Kidney (tissue), 14 donors: Measurements from ENCODE around the gene TTC28. TPM values are rescaled to one million over a fixed set of nuclear protein-coding genes. Genes with fewer than 3 reads are reported as not detected.

Source experiments
- DNase-seq, 5 donors: peaks; one replicate each; pipeline ENCODE4 v3.0.0-alpha.2; 2013 to 2020
- FAIRE-seq: peaks from 2 replicates; lab custom pipeline; 2012; peaks lifted over from hg19 to GRCh38; lab: Jason Lieb, UNC
- H3K27ac ChIP-seq, 2 donors: one replicate each; pipeline ENCODE4 v1.7.0; 2013; ENCODE audit warnings: low read depth in 2 of 2, low read length in 2 of 2, inconsistent platforms in 1 of 2
- H3K27me3 ChIP-seq: one replicate; pipeline ENCODE4 v1.7.1; 2013; ENCODE audit warnings: low read length, inconsistent platforms; ENCODE audit not compliant: control insufficient read depth, insufficient read depth
- H3K36me3 ChIP-seq, 3 donors: one replicate each; pipeline versions ENCODE4 v1.7.0 to v1.7.1; 2013; ENCODE audit warnings: low read length in 3 of 3, control low read depth in 1 of 3, inconsistent platforms in 1 of 3; ENCODE audit not compliant: insufficient read depth in 3 of 3, control insufficient read depth in 2 of 3
- H3K4me1 ChIP-seq, 3 donors: one replicate each; pipeline versions ENCODE4 v1.7.0 to v1.7.1; 2013; ENCODE audit warnings: low read length in 3 of 3, inconsistent platforms in 1 of 3, low read depth in 1 of 3; ENCODE audit not compliant: control insufficient read depth in 2 of 3, insufficient read depth in 2 of 3
- H3K4me3 ChIP-seq, 3 donors: one replicate each; pipeline versions ENCODE4 v1.7.0 to v1.8.1; 2013; ENCODE audit warnings: low read length in 3 of 3, control low read depth in 1 of 3, inconsistent platforms in 1 of 3
- H3K9ac ChIP-seq, 3 donors: one replicate each; pipeline versions ENCODE4 v1.7.0 to v1.7.1; 2013; ENCODE audit warnings: low read length in 3 of 3, control low read depth in 1 of 3, inconsistent platforms in 1 of 3
- H3K9me3 ChIP-seq, 3 donors: one replicate each; pipeline versions ENCODE4 v1.7.0 to v1.7.1; 2013; ENCODE audit warnings: low read length in 3 of 3, control low read depth in 1 of 3, inconsistent platforms in 1 of 3; ENCODE audit not compliant: control insufficient read depth in 2 of 3, insufficient read depth in 1 of 3
- CTCF ChIP-seq: IDR thresholded peaks from 3 replicates; pipeline ENCODE4 v1.5.1; 2012; ENCODE audit warnings: mild to moderate bottlenecking, moderate library complexity, borderline replicate concordance; ENCODE audit not compliant: insufficient read depth; ENCODE audit errors: extremely low read depth
- intact Hi-C: fragments of 100-400 bp; cut with DNase I; formaldehyde crosslinking; loops from one replicate; pipeline ENCODE4 v1.11.1; 2022
- polyA plus RNA-seq: library from polyadenylated mRNA; stranded (reverse); fragments of 350-450 nt; fragmentation: Illumina TruSeq; extraction: RNeasy Lipid Tissue Mini Kit (QIAGEN cat#74804); gene quantifications from one replicate; pipeline ENCODE4 v1.2.3, GENCODE V29; 2014; ENCODE audit warnings: low read depth, low replicate concordance; ENCODE audit not compliant: insufficient read depth
- total RNA-seq: library from RNA; stranded (reverse); fragmentation: NEBNext Ultra II Directional; extraction: Animal tissue kit (Norgen Biotek cat#: 25700); gene quantifications from one replicate; pipeline ENCODE4 v1.2.1, GENCODE V29; 2021
- donor health status: control.
- donor health status: control.
- donor health status: control.
- donor health status: control.
- donor health status: control.
- donor health status: DM: yes; HTN: yes; CAD: no.
- donor health status: Normal renal cell carcinoma (clear cell type).

TTC28 gene
- total and polyA plus RNA-seq, 2 donors from 2014 or later: 3.5 to 40.2 TPM

- Histone ChIP-seq H3K4me1 (peaks cover 6 to 35% (median 31%) of the 10 kb centered on the region in 3 donors), H3K4me3 (no peak overlapping the region), H3K27me3 (no peaks in the 10 kb centered on the region), H3K9ac (no peak overlapping the region), H3K9me3 (no peaks in the 10 kb centered on the region), H3K36me3 (no peaks in the 10 kb centered on the region), H3K27ac (peak overlapping the region; percentile 15 to 76)
- intact Hi-C loops: no loop called here
- TF ChIP-seq CTCF: no peak
- peak in 1 of 5 donors; percentile 19 for DNase-seq
- FAIRE-seq: no peak
Measured at GRCh38 chr22:28034145-28034759, 645.4 kb downstream of the TTC28 start.

- intact Hi-C loops: no loop called here
Measured at GRCh38 chr22:28032861-28033260, 646.8 kb downstream of the TTC28 start.

GRCh38 chr22:28031383-28031922 lies 648.2 kb downstream of the TTC28 start:
- Histone ChIP-seq H3K27me3 (no peaks in the 10 kb centered on the region), H3K9me3 (no peaks in the 10 kb centered on the region), H3K4me1 (peaks cover 10 to 61% (median 55%) of the 10 kb centered on the region in 3 donors), H3K36me3 (no peaks in the 10 kb centered on the region), H3K4me3 (no peak overlapping the region), H3K27ac (no peak overlapping the region), H3K9ac (no peak overlapping the region)
- FAIRE-seq: no peak
- DNase-seq: no peak
- intact Hi-C loops: no loop called here
- TF ChIP-seq CTCF: no peak

More at GRCh38 chr22:28032861-28033260, 646.8 kb downstream of the TTC28 start:
- Histone ChIP-seq H3K27ac (no peak overlapping the region), H3K4me1 (peaks cover 6 to 48% (median 45%) of the 10 kb centered on the region in 3 donors), H3K9ac (no peak overlapping the region), H3K27me3 (no peaks in the 10 kb centered on the region), H3K4me3 (no peak overlapping the region), H3K36me3 (no peaks in the 10 kb centered on the region), H3K9me3 (no peaks in the 10 kb centered on the region)
- no peak for TF ChIP-seq CTCF
- DNase-seq: peak in 1 of 5 donors; percentile 24
- FAIRE-seq: no peak
